ENCODE data around the gene FOXJ2. TPM values are rescaled to one million over a fixed set of nuclear protein-coding genes. Genes with fewer than 3 reads are reported as not detected.
"Not testable (repeated sequence)": the region's sequence is repeated elsewhere in the genome, so short reads cannot be mapped to it uniquely, and the experiment has no call there.

Gene FOXJ2
- total RNA-seq, 2 donors from 2014 or later = 18.9 to 19.5 TPM

DNA sequence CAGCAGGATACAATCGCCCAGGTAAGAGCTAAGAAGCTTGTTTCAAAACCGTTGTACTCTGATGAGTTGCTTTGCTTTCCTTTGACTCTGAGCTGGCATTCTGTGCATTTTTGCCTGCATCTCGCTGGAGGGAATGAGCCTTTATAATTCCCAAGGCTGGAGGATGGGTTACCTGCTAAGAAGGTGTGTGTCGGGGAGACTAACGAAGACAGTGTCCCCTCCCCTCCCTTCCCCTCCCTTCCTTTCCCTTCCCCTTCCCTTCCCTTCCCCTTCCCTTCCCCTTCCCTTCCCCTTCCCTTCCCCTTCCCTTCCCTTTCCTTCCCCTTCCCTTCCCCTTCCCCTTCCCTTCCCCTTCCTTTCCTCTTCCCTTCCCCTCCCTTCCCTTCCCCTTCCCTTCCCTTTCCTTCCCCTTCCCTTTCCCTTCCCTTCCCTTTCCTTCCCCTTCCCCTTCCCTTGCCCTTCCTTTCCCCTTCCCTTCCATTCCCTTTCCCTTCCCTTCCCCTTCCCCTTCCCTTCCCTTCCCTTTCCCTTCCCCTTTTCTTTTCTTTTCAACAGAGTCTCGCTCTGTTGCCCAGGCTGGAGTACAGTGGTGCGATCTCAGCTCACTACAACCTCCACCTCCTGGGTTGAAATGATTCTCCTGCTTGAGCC is 18.2 kb downstream of the FOXJ2 start:
- intact Hi-C loops (cut with DNase I) = no loop called here
- ATAC-seq (no peak), DNase-seq (no peak)

DNA sequence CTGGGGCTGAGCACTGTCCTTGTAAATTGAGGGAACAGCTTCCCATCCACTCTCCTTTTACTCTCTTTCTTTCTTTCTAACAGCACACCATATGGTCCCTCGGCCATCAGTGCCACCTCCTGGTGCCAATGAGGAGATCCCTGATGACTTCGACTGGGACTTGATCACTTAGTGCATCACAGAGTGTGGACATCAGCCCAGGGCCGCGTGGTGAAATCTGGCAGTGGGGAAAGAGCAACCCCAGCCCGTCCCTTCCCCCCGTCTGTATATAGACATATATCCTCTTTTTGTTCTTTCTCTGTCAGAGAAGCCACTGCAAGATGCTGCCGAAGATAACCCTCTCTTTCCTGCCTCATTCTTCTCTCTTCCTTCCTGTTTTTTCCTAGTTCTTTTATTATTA is 20.2 kb downstream of the FOXJ2 start:
- intact Hi-C loops (cut with DNase I) = no loop called here
- DNase-seq (peak; percentile 52), ATAC-seq (peak in 1 of 2 donors; percentile 52)

DNA sequence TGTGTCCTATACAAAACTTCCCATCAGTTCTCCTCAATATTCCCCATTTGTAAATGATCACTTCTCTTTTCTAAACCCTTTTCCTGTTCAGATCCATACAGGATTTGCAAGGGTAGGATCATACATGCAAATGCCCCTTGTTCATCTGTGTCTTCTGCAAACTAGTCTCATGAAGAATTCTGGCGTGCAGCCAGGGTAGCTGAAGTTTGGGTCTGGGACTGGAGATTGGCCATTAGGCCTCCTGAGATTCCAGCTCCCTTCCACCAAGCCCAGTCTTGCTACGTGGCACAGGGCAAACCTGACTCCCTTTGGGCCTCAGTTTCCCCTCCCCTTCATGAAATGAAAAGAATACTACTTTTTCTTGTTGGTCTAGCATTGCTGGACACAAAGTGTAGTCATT is 22.3 kb downstream of the FOXJ2 start:
- intact Hi-C loops (cut with DNase I) = no loop called here
- ATAC-seq = no peak
- peak; percentile 37 for DNase-seq

DNA sequence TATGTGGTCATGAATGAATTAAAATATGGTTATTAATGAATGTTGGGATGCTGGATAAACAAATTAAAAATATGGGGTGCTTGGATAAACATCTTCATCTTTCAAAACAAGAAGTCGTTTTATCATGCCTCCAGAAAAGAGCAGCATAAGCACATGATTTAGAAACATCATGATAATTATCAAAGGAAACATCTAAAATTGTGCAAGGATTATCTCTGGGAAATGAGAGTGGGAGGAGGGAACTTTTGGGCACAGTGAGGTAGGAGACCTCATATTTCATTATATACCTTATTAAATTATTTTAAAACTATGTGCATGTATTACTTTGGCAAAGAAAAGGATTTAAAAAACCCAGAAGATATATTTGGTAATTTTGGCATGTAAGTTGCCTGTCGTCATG is 24.8 kb downstream of the FOXJ2 start:
- DNase-seq = no peak
- intact Hi-C loops (cut with DNase I) = no loop called here
- no peak for ATAC-seq

DNA sequence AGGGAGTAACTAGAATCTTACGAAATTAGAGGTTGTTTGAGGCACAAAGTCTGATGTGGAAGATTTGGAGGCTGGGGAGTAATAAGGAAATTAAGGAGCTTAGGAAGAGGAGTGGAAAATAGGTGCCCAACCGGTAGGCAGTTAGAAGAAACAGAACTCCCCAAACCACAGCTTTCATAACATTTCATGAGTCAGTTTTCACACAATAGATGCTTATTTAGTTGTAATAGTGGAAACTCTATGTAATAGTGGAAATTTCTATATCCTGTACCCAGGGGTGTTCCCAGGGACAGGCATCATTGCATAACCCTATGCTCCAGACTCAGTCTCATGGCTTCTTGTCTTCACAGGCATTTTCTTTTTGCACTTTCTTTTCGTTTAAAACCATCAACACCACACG is 25.3 kb downstream of the FOXJ2 start:
- intact Hi-C loops (cut with DNase I) = no loop called here
- DNase-seq (no peak), ATAC-seq (peak in 1 of 2 donors; percentile 49)

DNA sequence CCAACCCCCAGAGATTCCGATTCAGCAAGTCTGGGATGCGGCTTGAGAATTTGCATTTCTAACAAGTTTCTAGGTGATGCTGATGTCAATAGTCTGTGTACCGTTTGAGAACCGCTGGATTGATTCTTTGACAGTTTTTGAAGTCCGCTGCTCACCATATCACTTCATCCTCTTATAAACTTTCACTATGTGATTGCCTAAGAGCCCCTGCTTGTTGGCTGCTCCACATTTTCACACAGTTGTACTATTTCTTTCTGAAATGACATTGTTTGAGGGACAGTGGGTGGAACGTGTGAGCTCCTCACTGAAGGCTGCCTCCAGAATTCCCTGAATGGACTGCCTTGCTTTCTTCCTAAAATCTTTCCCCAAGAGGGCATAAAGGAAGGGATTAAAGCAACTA is 26.0 kb downstream of the FOXJ2 start:
- DNase-seq (no peak), ATAC-seq (no peak)
- intact Hi-C loops (cut with DNase I) = no loop called here

DNA sequence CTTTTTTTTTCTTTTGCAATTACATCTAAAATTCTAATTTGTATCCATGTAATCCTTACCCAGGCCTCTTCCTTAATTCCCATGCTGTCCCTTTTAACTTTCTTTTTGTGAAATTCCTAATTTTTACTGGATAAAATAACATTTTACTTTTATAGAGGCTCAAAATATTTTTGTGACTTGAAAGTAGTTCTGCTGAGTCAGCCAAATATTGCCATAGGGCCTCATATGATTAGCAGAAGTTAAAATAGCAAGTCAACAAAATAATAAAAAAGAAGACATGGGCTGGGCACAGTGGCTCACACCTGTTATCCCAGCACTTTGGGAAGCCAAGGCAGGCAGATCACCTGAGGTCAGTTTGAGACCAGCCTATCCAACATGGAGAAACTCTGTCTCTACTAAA is 31.6 kb downstream of the FOXJ2 start:
- DNase-seq (no peak), ATAC-seq (no peak)
- intact Hi-C loops (cut with DNase I) = no loop called here

DNA sequence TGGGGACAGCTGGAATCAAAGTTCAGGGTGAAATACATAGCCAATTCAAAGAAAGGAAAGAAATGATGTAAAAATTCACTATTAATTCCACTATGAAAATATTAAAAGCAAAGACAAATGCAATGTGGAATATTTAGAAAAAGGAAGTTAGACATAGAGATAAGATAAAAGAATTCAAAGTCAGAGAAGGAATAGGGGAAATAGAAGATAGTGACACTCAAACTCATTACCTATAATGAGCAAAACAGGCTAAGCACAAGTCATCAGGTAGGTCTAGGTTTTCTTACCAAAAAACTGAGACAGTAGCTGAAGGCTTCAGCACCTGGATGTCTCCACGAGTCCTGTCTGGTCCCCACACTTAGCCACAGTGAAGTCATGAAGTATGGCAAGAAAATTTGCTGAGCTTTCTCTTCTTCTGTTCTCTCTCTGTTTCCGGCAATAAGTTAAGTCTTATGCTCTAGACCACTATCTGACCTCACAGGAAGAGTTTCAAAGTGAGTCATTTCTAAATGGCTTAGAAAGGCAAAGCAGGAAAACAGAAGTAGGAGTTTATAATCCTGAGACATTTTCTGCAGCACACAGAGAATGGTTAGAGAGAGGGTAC is 33.6 kb downstream of the FOXJ2 start, which contains the start of gene C3AR1:
TSS of gene C3AR1 (minus strand) at position 369 of the 604 bp plus-strand sequence. CDS start 6,174 bp downstream, outside the sequence.
- DNase-seq (no peak), ATAC-seq (peak; percentile 59 to 81)
- intact Hi-C loops (cut with DNase I) = no loop called here

DNA sequence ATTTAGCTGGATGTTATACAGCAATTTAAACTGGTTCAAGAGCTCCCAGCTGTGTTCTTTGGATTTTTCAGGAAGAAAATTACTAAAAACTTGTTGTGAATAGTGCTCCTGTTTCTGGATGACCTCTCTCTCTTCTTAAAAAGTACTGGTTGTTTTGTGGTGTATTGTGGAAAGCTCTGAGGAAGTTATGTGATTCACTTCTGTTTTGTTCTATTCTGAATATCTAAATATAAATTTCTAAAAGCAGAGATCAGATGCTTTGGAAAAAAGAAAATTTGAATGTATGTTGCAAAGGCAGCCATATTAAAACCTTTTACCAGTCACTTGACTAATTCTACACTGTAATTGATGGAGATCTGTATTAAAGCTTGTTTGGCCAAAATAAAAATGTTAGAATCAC is 37.1 kb downstream of the FOXJ2 start:
- intact Hi-C loops (cut with DNase I) = no loop called here
- no peak for ATAC-seq

DNA sequence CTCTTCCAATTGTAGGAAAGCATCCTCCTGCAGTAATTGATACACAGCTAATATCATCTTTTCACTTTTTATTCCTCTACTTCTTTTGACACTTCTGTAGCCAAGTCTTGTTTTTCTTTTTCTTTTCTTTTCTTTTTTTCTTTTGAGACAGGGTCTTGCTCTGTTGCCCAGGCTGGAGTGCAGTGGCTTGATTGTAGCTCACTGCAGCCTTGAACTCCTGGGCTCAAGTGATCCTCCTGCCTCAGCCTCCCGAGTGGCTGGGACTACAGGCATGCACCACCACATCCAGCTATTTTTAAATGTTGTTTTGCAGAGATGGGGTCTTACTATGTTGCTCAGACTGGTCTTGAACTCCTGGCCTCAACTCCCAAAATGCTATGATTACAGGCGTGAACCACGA is 39.3 kb downstream of the FOXJ2 start:
- intact Hi-C loops (cut with DNase I); ATAC-seq; DNase-seq: not testable (repeated sequence)

More for the DNA sequence above, 37.1 kb downstream of the FOXJ2 start:
- no peak for DNase-seq

DNA sequence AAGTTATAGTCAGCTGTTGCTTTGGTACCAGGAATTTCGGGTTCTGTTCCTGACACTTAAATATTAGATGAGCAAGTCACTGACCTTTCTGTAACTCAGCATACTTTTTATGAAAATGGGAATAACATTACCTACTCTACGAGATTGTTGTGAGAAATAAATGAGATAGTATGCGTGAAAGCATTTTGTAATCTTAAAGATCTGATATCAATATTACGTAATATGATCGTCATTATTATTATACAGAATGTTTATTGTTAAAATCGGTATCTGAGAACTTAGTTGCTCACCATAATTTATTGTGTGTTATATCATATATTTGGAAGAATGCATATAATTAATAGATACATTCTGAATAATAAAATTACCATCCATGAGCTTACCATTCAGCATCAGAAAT is 43.4 kb downstream of the FOXJ2 start:
- ATAC-seq (no peak), DNase-seq (no peak)
- intact Hi-C loops (cut with DNase I) = loop anchor here in 1 of 2 donors (5.0 kb wide), 1 partner anchor 39 kb away; no protein-coding TSS in a partner anchor

DNA sequence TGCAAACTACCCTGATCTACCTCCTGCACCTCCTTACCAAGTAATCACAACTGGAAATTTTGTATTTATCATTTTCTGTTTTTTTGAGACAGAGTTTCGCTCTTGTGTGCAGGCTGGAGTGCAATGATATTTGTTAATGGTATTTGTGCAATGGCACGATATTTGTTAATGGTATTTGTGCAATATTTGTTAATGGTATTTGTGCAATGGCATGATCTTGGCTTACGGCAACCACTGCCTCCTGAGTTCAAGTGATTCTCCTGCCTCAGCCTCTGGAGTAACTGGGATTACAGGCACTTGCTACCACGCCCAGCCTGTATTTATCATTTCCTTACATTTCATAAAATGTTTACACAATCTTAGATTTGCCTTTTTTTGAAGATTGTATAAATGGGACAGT is 43.9 kb downstream of the FOXJ2 start:
- ATAC-seq (no peak), DNase-seq (no peak)
- intact Hi-C loops (cut with DNase I) = loop anchor here in 1 of 2 donors (5.0 kb wide), 1 partner anchor 39 kb away; no protein-coding TSS in a partner anchor

DNA sequence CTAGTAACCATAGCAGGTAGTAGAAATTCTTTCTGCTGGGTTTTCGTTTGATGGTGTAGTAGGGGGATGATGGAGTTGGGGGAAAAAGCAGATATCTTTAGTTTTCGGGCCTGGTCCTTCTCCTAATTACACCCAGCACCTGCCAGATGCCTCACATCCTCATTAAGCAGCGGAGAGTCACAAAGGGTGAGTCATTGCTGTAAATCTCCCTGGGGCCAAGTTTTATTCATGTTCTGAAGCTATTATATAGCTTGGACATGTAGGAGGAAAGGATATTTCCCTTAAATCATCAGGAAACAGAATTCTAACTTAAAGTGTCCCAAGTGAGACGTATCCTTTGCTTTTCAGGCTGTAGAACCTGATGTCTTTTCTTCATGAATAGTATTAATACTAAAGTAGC is 44.7 kb downstream of the FOXJ2 start:
- no peak for ATAC-seq
- intact Hi-C loops (cut with DNase I) = loop anchor here in 1 of 2 donors (5.0 kb wide), 1 partner anchor 40 kb away; no protein-coding TSS in a partner anchor
- no peak for DNase-seq

DNA sequence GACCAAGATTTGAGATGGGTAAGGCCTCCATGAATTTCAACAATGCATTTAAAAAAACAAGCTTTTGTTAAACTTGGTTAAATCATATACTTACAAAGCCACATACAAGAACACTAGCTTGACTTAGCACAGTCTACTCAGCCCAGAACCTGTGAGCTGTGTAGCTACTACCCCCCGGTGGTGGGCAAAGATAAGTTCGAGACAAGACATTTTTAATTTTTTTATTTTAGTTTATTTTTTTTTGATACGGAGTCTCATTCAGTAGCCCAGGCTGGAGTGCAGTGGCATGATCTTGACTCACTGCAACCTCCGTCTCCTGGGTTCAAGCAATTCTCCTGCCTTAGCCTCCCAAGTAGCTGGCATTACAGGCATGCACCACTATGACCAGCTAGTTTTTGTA is 45.9 kb downstream of the FOXJ2 start:
- intact Hi-C loops (cut with DNase I) = loop anchor here in 1 of 2 donors (5.0 kb wide), 1 partner anchor 41 kb away; no protein-coding TSS in a partner anchor
- DNase-seq (no peak), ATAC-seq (no peak)

DNA sequence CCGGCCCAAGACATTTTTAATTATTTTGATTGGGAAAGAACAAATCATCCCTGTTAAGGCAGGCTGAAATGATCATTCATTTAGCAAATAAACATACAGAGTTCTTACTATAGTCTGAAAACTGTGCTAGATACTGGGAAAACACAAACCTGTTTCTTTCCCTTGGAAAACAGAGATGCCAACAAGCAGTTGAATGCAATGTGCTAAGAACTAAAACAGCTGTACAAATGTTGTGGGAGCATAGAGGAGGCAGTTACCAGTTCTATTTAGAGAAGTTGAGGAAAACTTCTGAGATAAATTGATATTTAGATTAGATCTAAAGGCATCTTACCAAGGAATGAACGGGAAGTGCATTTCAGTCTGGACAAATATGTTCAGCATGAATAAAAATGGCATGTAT is 46.4 kb downstream of the FOXJ2 start:
- no peak for DNase-seq
- no peak for ATAC-seq
- intact Hi-C loops (cut with DNase I) = loop anchor here in 1 of 2 donors (5.0 kb wide), 1 partner anchor 42 kb away; no protein-coding TSS in a partner anchor

DNA sequence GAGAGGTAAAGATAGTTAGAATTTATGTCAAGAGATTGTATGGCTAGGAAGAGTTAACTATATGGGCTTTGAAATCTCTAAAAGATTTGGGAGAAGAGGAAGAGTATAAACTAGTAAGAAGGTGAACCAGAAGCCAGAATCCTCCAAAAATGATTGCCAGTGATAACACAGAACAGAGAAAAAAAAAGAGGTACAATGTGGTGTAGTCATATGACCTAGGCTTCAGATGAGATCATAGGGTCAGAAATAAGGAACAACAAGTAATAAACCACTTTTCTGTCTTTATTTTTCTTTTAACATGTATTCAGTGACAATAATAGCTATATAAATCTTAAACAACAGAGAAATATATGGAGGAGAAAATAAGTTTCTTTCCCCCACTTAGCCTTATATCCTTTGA is 47.6 kb downstream of the FOXJ2 start:
- no peak for ATAC-seq
- intact Hi-C loops (cut with DNase I) = no loop called here
- DNase-seq = no peak

DNA sequence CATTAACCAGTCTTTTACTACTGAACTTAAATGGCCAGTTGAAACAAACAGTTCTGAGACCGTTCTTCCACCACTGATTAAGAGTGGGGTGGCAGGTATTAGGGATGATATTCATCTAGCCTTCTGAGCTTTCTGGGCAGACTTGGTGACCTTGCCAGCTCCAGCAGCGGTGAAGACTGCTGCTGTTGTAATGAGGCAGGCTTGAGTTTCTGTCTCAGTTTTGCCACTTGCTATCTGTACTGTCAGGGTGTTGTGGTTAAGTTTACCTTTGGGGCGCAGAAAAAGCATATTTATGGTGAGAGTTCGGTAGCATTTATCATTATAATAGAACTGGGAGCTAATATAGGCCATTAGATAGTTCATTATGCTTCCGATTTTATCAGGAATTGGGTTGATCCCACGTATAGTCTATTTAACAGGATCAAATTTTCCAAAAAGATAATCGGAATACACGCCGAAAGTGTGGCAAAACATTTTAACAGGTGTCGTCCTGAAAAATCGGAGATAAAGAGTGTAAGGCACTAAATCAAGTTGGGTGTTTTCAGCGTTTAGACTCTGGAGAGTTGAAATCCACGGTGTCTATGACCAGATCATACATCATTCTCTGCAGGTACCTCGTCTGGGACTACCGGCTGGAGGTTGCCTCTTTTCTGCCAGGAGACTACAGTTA is 48.9 kb downstream of the FOXJ2 start:
- intact Hi-C loops (cut with DNase I) = no loop called here
- ATAC-seq (peak in 1 of 2 donors; percentile 48), DNase-seq (no peak)

DNA sequence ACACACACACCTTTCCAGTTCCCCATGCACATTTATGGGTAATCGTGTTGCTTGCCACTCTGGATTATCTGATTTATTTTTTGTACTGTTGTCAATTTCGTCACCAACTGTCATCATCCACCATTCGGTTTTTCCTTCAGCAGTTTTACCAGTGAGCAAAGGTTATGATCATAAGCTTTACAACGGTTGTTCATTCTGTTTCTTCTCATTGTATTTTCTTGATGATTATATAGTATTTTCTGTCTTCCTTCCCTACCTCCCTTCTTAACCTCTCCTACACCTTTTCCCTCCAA is 50.2 kb downstream of the FOXJ2 start:
- DNase-seq (no peak), ATAC-seq (no peak)
- intact Hi-C loops (cut with DNase I) = no loop called here

DNA sequence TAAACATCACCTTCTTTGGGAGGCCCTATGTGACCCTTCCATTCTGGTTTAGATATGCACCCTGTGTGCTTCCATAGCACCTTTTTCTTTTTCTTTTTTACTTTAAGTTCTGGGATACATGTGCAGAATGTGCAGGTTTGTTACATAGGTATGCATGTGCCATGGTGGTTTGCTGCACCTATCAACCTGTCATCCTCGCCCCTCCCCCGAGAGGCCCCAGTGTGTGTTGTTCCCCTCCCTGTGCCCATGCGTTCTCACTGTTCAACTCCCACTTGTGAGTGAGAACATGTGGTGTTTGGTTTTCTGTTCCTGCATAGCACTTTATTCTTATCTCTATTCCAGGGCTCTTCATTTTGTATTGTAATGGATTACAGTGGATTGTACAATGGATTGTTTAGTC is 51.8 kb downstream of the FOXJ2 start:
- ATAC-seq; intact Hi-C loops (cut with DNase I); DNase-seq: not testable (repeated sequence)

DNA sequence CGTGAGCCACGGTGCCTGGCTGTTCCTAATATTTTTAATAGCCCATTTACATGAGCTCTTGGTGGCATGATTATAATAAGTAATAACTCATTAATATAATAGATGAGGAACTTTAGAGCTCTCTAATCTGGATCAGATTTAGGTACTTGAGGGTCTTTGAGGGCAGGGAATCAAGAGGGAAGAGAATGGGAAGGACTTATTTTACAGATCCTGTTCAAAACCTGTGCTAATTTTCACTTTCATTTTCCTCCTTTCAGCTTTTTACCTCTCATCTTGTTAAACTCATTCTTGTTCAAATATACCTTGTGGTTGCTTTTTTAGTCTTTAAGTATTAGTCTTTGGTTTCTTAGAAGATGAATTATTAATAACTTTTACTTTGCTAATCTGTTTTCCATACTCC is 55.1 kb downstream of the FOXJ2 start:
- no peak for ATAC-seq

More for the DNA sequence above, 55.1 kb downstream of the FOXJ2 start:
- DNase-seq = no peak
- intact Hi-C loops (cut with DNase I) = no loop called here

Measured in left cardiac atrium (tissue), 4 donors.